Transverse colon (tissue), 4 donors: ENCODE data around the gene ZNF316. TPM values are rescaled to one million over a fixed set of nuclear protein-coding genes. Genes with fewer than 3 reads are reported as not detected.

Experiments
- DNase-seq: peaks from one replicate; pipeline ENCODE4 v3.0.0-alpha.2; 2019
- H3K27ac ChIP-seq, 4 donors: fragments of 200-600 bp; sonication (generic); 2 replicates each; pipeline ENCODE4 v1.5.1; 2016 to 2018; ENCODE audit warnings: inconsistent platforms in 4 of 4
- H3K27me3 ChIP-seq: fragments of 200-600 bp; sonication (generic); 2 replicates; pipeline ENCODE4 v1.5.1; 2017; ENCODE audit warnings: inconsistent platforms
- H3K36me3 ChIP-seq, 4 donors: fragments of 200-600 bp; sonication (generic); 2 replicates each; pipeline ENCODE4 v1.5.1; 2017 to 2019; ENCODE audit warnings: inconsistent platforms in 4 of 4
- H3K4me1 ChIP-seq, 4 donors: fragments of 200-600 bp; sonication (generic); 2 replicates each; pipeline ENCODE4 v1.5.1; 2017 to 2020; ENCODE audit warnings: inconsistent platforms in 4 of 4
- H3K4me3 ChIP-seq, 4 donors: fragments of 200-600 bp; sonication (generic); 1 replicate in 1 of 4; 2 replicates in 3 of 4; pipeline versions ENCODE4 v1.5.1 to v1.6.1; 2017 to 2019; ENCODE audit warnings: inconsistent platforms in 4 of 4
- H3K9me3 ChIP-seq, 2 donors: fragments of 200-600 bp; sonication (generic); 2 replicates each; pipeline ENCODE4 v1.5.1; 2017 to 2019; ENCODE audit warnings: inconsistent platforms in 2 of 2
- EP300 ChIP-seq: sonication (generic); formaldehyde crosslinking; IDR thresholded peaks from one replicate; pipeline ENCODE4 v1.6.1; 2017; ENCODE audit warnings: antibody characterized with exemption, low read depth
- POLR2A ChIP-seq: fragments of 450-650 bp; IDR thresholded peaks from one replicate; pipeline ENCODE4 v1.6.1; 2016; ENCODE audit warnings: antibody characterized with exemption, mild to moderate bottlenecking, moderate library complexity
- POLR2AphosphoS5 ChIP-seq, 3 donors: sonication (generic); formaldehyde crosslinking; IDR thresholded peaks; one replicate each; pipeline ENCODE4 v1.6.1; 2016; ENCODE audit warnings: antibody characterized with exemption in 3 of 3
- WGBS, 2 donors: methylation state at CpG; one replicate each; pipeline ENCODE4 v1.1.5; 2018; ENCODE audit warnings: low coverage in 1 of 2; 5-methylcytosine and 5-hydroxymethylcytosine counted together
- in situ Hi-C, 4 donors: fragments of 200-750 bp; cut with MboI; loops; one replicate each; pipeline versions ENCODE4 v1.15.0 to v1.15.1; 2017; ENCODE audit warnings: low sequenced_read_pairs in 3 of 4, low pct_ligation_motif_present in 1 of 4, low pct_unique_long_range_greater_than_20kb in 1 of 4
- intact Hi-C: fragments of 100-400 bp; cut with DNase I; formaldehyde crosslinking; loops from one replicate; pipeline ENCODE4 v1.15.1; 2023; ENCODE audit warnings: low total_unique reads
- total RNA-seq, 4 donors: library from RNA; depleted of rRNA; stranded (reverse); fragments of >200 nt; gene quantifications; one replicate each; pipeline ENCODE4 v1.1.0, GENCODE V29; 2016
- TF ChIP-seq, protein P1 (sequence below), 5 experiments: fragments of 200-600 bp in 3 of 5; fragments of 450-650 bp in 2 of 5; sonication (generic) in 3 of 5; IDR thresholded peaks; 1 replicate in 2 of 5; 2 replicates in 3 of 5; pipeline ENCODE4 v1.5.1; 2016 to 2017; ENCODE audit warnings: antibody characterized with exemption in 5 of 5, inconsistent platforms in 3 of 5, mild to moderate bottlenecking in 2 of 5, moderate library complexity in 1 of 5

The ZNF316 gene
- total RNA-seq, 4 donors from 2014 or later: 15.3 to 188 (median 50.9) TPM

DNA sequence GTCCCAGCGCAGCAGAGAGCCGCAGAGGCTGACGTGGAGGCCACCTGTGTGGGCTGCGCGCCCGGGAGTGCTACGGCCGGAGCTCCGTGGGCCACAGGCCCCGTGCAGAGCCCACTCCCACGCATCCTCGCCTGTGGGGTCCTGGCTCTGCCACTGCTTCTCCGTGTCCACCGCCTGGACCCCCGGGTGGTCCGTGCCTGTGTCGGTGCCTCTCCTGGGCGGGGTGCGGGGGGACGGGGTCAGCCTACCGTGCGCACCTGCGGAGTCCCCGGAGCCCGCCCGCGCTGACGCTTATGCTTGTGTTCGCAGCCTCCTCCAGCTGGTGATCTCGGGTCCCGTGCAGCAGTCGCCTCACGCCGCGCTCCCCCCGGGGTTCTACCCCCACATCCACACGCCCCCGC lies 29.5 kb upstream of the ZNF316 start:
- H3K36me3 ChIP-seq: peaks cover 0 to 6% (median 3%) of the 10 kb centered on the region in 4 donors
- no peaks in the 10 kb centered on the region for H3K4me1 ChIP-seq
- WGBS, 2 donors: 93% methylated on average over 37 of the region's 38 CpGs; no CpG with 5 or more reads in 1 of the 2 donors

GRCh38 chr7:6608081-6608480 lies 29.0 kb upstream of the ZNF316 start:
- no peaks in the 10 kb centered on the region for H3K27me3 ChIP-seq
- intact Hi-C loops: no loop called here
- H3K4me1 ChIP-seq: no peaks in the 10 kb centered on the region
- H3K27ac ChIP-seq: no peak overlapping the region
- in situ Hi-C loops: no loop called here
- DNase-seq: no peak
- no peak overlapping the region for H3K4me3 ChIP-seq
- TF ChIP-seq, protein P1, sequence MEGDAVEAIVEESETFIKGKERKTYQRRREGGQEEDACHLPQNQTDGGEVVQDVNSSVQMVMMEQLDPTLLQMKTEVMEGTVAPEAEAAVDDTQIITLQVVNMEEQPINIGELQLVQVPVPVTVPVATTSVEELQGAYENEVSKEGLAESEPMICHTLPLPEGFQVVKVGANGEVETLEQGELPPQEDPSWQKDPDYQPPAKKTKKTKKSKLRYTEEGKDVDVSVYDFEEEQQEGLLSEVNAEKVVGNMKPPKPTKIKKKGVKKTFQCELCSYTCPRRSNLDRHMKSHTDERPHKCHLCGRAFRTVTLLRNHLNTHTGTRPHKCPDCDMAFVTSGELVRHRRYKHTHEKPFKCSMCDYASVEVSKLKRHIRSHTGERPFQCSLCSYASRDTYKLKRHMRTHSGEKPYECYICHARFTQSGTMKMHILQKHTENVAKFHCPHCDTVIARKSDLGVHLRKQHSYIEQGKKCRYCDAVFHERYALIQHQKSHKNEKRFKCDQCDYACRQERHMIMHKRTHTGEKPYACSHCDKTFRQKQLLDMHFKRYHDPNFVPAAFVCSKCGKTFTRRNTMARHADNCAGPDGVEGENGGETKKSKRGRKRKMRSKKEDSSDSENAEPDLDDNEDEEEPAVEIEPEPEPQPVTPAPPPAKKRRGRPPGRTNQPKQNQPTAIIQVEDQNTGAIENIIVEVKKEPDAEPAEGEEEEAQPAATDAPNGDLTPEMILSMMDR (IDR thresholded peaks at IDR 0.05): no peak
- WGBS, 2 donors: 92% methylated on average over 27 of the region's 27 CpGs; no CpG with 5 or more reads in 1 of the 2 donors
- H3K9me3 ChIP-seq: no peaks in the 10 kb centered on the region
- peaks cover 0 to 6% (median 3%) of the 10 kb centered on the region in 4 donors for H3K36me3 ChIP-seq

More for the DNA sequence above, 29.5 kb upstream of the ZNF316 start:
- no peak for DNase-seq
- Histone ChIP-seq H3K4me3 (no peak overlapping the region), H3K27me3 (no peaks in the 10 kb centered on the region), H3K9me3 (no peaks in the 10 kb centered on the region), H3K27ac (no peak overlapping the region)
- intact Hi-C loops: no loop called here
- in situ Hi-C loops: no loop called here
- TF ChIP-seq EP300: no peak

DNA sequence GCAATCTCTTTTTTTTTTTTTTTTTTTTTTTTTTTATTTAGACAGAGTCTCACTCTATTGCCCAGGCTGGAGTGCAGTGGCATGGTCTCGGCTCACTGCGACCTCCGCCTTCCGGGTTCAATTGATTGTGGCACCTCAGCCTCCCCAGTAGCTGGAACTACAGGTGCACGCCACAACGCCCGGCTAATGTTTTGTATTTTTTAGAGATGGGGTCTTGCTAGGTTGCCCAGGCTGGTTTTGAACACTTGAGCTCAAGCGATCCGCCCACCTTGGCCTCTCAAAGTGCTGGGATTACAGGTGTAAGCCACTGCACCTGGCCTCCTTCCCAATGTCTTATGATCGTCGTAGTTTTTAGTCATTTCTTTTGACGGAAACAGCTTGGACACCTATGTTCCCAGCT lies 28.3 kb upstream of the ZNF316 start:
- Histone ChIP-seq H3K9me3 (no peaks in the 10 kb centered on the region), H3K36me3 (peaks cover 0 to 6% (median 0%) of the 10 kb centered on the region in 4 donors), H3K4me3 (no peak overlapping the region), H3K27ac (no peak overlapping the region), H3K4me1 (no peaks in the 10 kb centered on the region), H3K27me3 (peaks cover 5% of the 10 kb centered on the region)
- TF ChIP-seq, protein P1 (IDR thresholded peaks at IDR 0.05): no peak
- WGBS, 2 donors: 94 to 97% methylated on average over 10 to 12 of the region's 12 CpGs
- no peak for DNase-seq
- in situ Hi-C loops: no loop called here
- intact Hi-C loops: no loop called here

GRCh38 chr7:6612819-6613218 lies 24.3 kb upstream of the ZNF316 start:
- no peak overlapping the region for H3K27ac ChIP-seq
- H3K4me3 ChIP-seq: no peak overlapping the region
- DNase-seq: no peak
- no peaks in the 10 kb centered on the region for H3K36me3 ChIP-seq
- 71 to 73% methylated on average over 5 to 7 of the region's 7 CpGs for WGBS, 2 donors
- H3K9me3 ChIP-seq: no peaks in the 10 kb centered on the region
- H3K4me1 ChIP-seq: peaks cover 0 to 16% (median 7%) of the 10 kb centered on the region in 4 donors
- intact Hi-C loops (no loop called here), in situ Hi-C loops (no loop called here)
- peaks cover 32% of the 10 kb centered on the region for H3K27me3 ChIP-seq
- no peak for TF ChIP-seq EP300
- TF ChIP-seq POLR2AphosphoS5 (IDR thresholded peaks at IDR 0.05): no peak
- TF ChIP-seq, protein P1 (IDR thresholded peaks at IDR 0.05): no peak
- no peak for TF ChIP-seq POLR2A

GRCh38 chr7:6613706-6614105 lies 23.4 kb upstream of the ZNF316 start:
- peaks cover 32% of the 10 kb centered on the region for H3K27me3 ChIP-seq
- TF ChIP-seq POLR2AphosphoS5 (IDR thresholded peaks at IDR 0.05) (no peak), POLR2A (no peak), EP300 (no peak)
- TF ChIP-seq, protein P1 (IDR thresholded peaks at IDR 0.05): no peak
- intact Hi-C loops (no loop called here), in situ Hi-C loops (no loop called here)
- no peaks in the 10 kb centered on the region for H3K36me3 ChIP-seq
- 16% methylated on average over 2 of the region's 2 CpGs; no CpG with 5 or more reads in 1 of the 2 donors for WGBS, 2 donors
- peaks cover 0 to 16% (median 7%) of the 10 kb centered on the region in 4 donors for H3K4me1 ChIP-seq
- H3K27ac ChIP-seq: no peak overlapping the region
- no peak for DNase-seq
- H3K9me3 ChIP-seq: no peaks in the 10 kb centered on the region
- H3K4me3 ChIP-seq: no peak overlapping the region
